Activated CD8-positive, alpha-beta T cell treated with anti-CD3 and anti-CD28 coated beads for 36 hours (primary cell): ENCODE data around the gene NID2. TPM values are rescaled to one million over a fixed set of nuclear protein-coding genes. Genes with fewer than 3 reads are reported as not detected.

ENCODE experiments used
- ATAC-seq: fragments of 200-7000 bp; cut with Tn5 transposase; one replicate; pipeline ENCODE4 v1.10.0; 2021; ENCODE audit warnings: mild to moderate bottlenecking, moderate library complexity
- CTCF ChIA-PET: fragments of 350-600 bp; sonication (Branson Sonifier 250); formaldehyde crosslinking; loops from one replicate; lab custom pipeline; 2021; ENCODE audit warnings: antibody characterized with exemption; lab: Charles Lee
- POLR2A ChIA-PET: fragments of 350-600 bp; sonication (Branson Sonifier 250); formaldehyde crosslinking; loops from one replicate; lab custom pipeline; 2021; ENCODE audit warnings: antibody characterized with exemption; lab: Charles Lee
- DNase-seq: peaks from one replicate; pipeline ENCODE4 v3.0.0-alpha.2; 2020
- H3K27ac Mint-ChIP-seq: one replicate; pipeline ENCODE4 v1.8.0; 2021; ENCODE audit warnings: mild to moderate bottlenecking, mixed read lengths
- H3K27me3 Mint-ChIP-seq: one replicate; pipeline ENCODE4 v1.8.0; 2021; ENCODE audit warnings: mixed read lengths
- H3K36me3 Mint-ChIP-seq: one replicate; pipeline ENCODE4 v1.8.0; 2021; ENCODE audit warnings: low read depth, mixed read lengths
- H3K4me1 Mint-ChIP-seq: one replicate; pipeline ENCODE4 v1.8.0; 2021; ENCODE audit warnings: low read depth, mixed read lengths
- H3K4me3 Mint-ChIP-seq: one replicate; pipeline ENCODE4 v1.8.0; 2021; ENCODE audit warnings: mild to moderate bottlenecking, moderate library complexity, mixed read lengths
- H3K9me3 Mint-ChIP-seq: one replicate; pipeline ENCODE4 v1.8.0; 2021; ENCODE audit warnings: mixed read lengths
- intact Hi-C: fragments of 100-400 bp; cut with micrococcal nuclease; formaldehyde crosslinking; loops from one replicate; pipeline ENCODE4 v1.10.0; 2022
- total RNA-seq, 2 experiments: library from RNA; stranded (reverse); gene quantifications; one replicate each; pipeline ENCODE4 v1.2.3, GENCODE V29; 2021
- TF ChIP-seq, protein P1 (sequence below): fragments of 200-600 bp; IDR thresholded peaks from one replicate; pipeline ENCODE4 v1.8.0; 2022; ENCODE audit warnings: antibody characterized with exemption, mild to moderate bottlenecking

Gene NID2
- total RNA-seq, 2 experiments from 2014 or later = 0.29 TPM; not detected in 1

GRCh38 chr14:51993285-51993920 is 75.5 kb downstream of the NID2 start:
- ATAC-seq = no peak
- no peaks in the 10 kb centered on the region for H3K9me3 Mint-ChIP-seq
- no peak for DNase-seq
- intact Hi-C loops = no loop called here
- peak overlapping the region; percentile 80 for H3K27ac Mint-ChIP-seq
- H3K27me3 Mint-ChIP-seq = no peaks in the 10 kb centered on the region
- H3K4me1 Mint-ChIP-seq = peaks cover 44% of the 10 kb centered on the region
- TF ChIP-seq, protein P1, sequence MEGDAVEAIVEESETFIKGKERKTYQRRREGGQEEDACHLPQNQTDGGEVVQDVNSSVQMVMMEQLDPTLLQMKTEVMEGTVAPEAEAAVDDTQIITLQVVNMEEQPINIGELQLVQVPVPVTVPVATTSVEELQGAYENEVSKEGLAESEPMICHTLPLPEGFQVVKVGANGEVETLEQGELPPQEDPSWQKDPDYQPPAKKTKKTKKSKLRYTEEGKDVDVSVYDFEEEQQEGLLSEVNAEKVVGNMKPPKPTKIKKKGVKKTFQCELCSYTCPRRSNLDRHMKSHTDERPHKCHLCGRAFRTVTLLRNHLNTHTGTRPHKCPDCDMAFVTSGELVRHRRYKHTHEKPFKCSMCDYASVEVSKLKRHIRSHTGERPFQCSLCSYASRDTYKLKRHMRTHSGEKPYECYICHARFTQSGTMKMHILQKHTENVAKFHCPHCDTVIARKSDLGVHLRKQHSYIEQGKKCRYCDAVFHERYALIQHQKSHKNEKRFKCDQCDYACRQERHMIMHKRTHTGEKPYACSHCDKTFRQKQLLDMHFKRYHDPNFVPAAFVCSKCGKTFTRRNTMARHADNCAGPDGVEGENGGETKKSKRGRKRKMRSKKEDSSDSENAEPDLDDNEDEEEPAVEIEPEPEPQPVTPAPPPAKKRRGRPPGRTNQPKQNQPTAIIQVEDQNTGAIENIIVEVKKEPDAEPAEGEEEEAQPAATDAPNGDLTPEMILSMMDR = no peak
- CTCF ChIA-PET = interaction anchor here (0.8 to 5.9 kb wide), 6 partner anchors 13 to 279 kb away, joined by 3 to 36 read pairs (median 11); no protein-coding TSS in a partner anchor
- H3K36me3 Mint-ChIP-seq = peaks cover 42% of the 10 kb centered on the region
- H3K4me3 Mint-ChIP-seq = no peak overlapping the region
- POLR2A ChIA-PET = interaction anchor here (1.2 kb wide), 1 partner anchor 15 kb away, joined by 3 read pairs; no protein-coding TSS in a partner anchor

- TF ChIP-seq, protein P1 = no peak
- POLR2A ChIA-PET = interaction anchor here (1.1 kb wide), 1 partner anchor 10 kb away, joined by 5 read pairs; no protein-coding TSS in a partner anchor
- peak overlapping the region; percentile 87 for H3K4me3 Mint-ChIP-seq
Measured at GRCh38 chr14:51990488-51990887, 78.4 kb downstream of the NID2 start.

GRCh38 chr14:51989293-51990234 is 79.3 kb downstream of the NID2 start, which contains the start of gene RTRAF:
Gene RTRAF, plus strand, starts transcription at chr14:51989546. Its CDS starts 94 bp downstream, at chr14:51989640.
- Mint-ChIP-seq H3K9me3 (no peaks in the 10 kb centered on the region), H3K27ac (peak within 1 kb of the TSS; percentile 94), H3K4me1 (peaks cover 35% of the 10 kb centered on the region), H3K36me3 (peaks cover 27% of the 10 kb centered on the region), H3K27me3 (no peaks in the 10 kb centered on the region), H3K4me3 (peak within 1 kb of the TSS; percentile 87)
- ChIA-PET POLR2A (interaction anchor here (1.1 to 1.2 kb wide), 2 partner anchors 9 to 128 kb away, joined by 3 to 5 read pairs; no protein-coding TSS in a partner anchor), CTCF (interaction anchor here (1.7 kb wide), 1 partner anchor 11 kb away, joined by 8 read pairs; no protein-coding TSS in a partner anchor)
- TF ChIP-seq, protein P1 = no peak
- intact Hi-C loops = no loop called here
- ATAC-seq (peak; percentile 96), DNase-seq (peak; percentile 94)

More at GRCh38 chr14:51990488-51990887, 78.4 kb downstream of the NID2 start:
- intact Hi-C loops = no loop called here
- DNase-seq (no peak), ATAC-seq (no peak)
- peak overlapping the region; percentile 94 for H3K27ac Mint-ChIP-seq
- H3K4me1 Mint-ChIP-seq = peaks cover 38% of the 10 kb centered on the region
- CTCF ChIA-PET = interaction anchor here (1.1 to 1.7 kb wide), 3 partner anchors 12 to 211 kb away, joined by 3 to 8 read pairs (median 3); no protein-coding TSS in a partner anchor
- H3K9me3 Mint-ChIP-seq = no peaks in the 10 kb centered on the region
- peaks cover 33% of the 10 kb centered on the region for H3K36me3 Mint-ChIP-seq
- no peaks in the 10 kb centered on the region for H3K27me3 Mint-ChIP-seq

- ChIA-PET CTCF (interaction anchor here (1.1 to 1.2 kb wide), 2 partner anchors 8 to 10 kb away, joined by 5 to 6 read pairs; no protein-coding TSS in a partner anchor), POLR2A (no interaction called here)
- H3K27me3 Mint-ChIP-seq = no peaks in the 10 kb centered on the region
- H3K4me1 Mint-ChIP-seq = peaks cover 24% of the 10 kb centered on the region
- no peaks in the 10 kb centered on the region for H3K9me3 Mint-ChIP-seq
- H3K4me3 Mint-ChIP-seq = peak overlapping the region; percentile 87
- no peak for DNase-seq
- TF ChIP-seq, protein P1 = no peak
- intact Hi-C loops = no loop called here
- peaks cover 19% of the 10 kb centered on the region for H3K36me3 Mint-ChIP-seq
- ATAC-seq = no peak
- peak overlapping the region; percentile 94 for H3K27ac Mint-ChIP-seq
Measured at GRCh38 chr14:51988221-51988620, 80.6 kb downstream of the NID2 start.
